Measurements from ENCODE around the gene TNPO2. TPM values are rescaled to one million over a fixed set of nuclear protein-coding genes. Genes with fewer than 3 reads are reported as not detected.

The TNPO2 gene
- total and polyA plus RNA-seq, 2 of the 13 experiments (the other 11 are each of a cell fraction or from before 2014, with no cell fraction given), result 31.7 to 61.0 TPM

- TF ChIP-seq, protein P1, sequence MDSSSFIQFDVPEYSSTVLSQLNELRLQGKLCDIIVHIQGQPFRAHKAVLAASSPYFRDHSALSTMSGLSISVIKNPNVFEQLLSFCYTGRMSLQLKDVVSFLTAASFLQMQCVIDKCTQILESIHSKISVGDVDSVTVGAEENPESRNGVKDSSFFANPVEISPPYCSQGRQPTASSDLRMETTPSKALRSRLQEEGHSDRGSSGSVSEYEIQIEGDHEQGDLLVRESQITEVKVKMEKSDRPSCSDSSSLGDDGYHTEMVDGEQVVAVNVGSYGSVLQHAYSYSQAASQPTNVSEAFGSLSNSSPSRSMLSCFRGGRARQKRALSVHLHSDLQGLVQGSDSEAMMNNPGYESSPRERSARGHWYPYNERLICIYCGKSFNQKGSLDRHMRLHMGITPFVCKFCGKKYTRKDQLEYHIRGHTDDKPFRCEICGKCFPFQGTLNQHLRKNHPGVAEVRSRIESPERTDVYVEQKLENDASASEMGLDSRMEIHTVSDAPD (CRISPR knock-in tag; IDR thresholded peaks at IDR 0.05), result no peak
- TF ChIP-seq FOXK2 (IDR thresholded peaks at IDR 0.05), result peak; percentile 90
- no peak for TF ChIP-seq CCAR2 (optimal IDR thresholded peaks at IDR 0.05; ENCODE audit: low read depth, low read length)
- no peak for TF ChIP-seq TAF15 (IDR thresholded peaks at IDR 0.05; ENCODE audit: low read depth, low read length, poor library complexity, severe bottlenecking)
- TF ChIP-seq SKI (IDR thresholded peaks at IDR 0.05; ENCODE audit: partially characterized antibody), result no peak
- TF ChIP-seq, protein P2, sequence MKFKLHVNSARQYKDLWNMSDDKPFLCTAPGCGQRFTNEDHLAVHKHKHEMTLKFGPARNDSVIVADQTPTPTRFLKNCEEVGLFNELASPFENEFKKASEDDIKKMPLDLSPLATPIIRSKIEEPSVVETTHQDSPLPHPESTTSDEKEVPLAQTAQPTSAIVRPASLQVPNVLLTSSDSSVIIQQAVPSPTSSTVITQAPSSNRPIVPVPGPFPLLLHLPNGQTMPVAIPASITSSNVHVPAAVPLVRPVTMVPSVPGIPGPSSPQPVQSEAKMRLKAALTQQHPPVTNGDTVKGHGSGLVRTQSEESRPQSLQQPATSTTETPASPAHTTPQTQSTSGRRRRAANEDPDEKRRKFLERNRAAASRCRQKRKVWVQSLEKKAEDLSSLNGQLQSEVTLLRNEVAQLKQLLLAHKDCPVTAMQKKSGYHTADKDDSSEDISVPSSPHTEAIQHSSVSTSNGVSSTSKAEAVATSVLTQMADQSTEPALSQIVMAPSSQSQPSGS (CRISPR knock-in tag; IDR thresholded peaks at IDR 0.05), result 0 out of 2 replicates have a peak, but pooled peaks have one; percentile 29
- 0 out of 2 replicates have a peak, but pooled peaks have one; percentile 11 for TF ChIP-seq RFXAP (CRISPR knock-in tag; IDR thresholded peaks at IDR 0.05; ENCODE audit: borderline replicate concordance)
- TF ChIP-seq NFIB (CRISPR knock-in tag; IDR thresholded peaks at IDR 0.05; ENCODE audit: borderline replicate concordance), result no peak
- TF ChIP-seq, protein P3, sequence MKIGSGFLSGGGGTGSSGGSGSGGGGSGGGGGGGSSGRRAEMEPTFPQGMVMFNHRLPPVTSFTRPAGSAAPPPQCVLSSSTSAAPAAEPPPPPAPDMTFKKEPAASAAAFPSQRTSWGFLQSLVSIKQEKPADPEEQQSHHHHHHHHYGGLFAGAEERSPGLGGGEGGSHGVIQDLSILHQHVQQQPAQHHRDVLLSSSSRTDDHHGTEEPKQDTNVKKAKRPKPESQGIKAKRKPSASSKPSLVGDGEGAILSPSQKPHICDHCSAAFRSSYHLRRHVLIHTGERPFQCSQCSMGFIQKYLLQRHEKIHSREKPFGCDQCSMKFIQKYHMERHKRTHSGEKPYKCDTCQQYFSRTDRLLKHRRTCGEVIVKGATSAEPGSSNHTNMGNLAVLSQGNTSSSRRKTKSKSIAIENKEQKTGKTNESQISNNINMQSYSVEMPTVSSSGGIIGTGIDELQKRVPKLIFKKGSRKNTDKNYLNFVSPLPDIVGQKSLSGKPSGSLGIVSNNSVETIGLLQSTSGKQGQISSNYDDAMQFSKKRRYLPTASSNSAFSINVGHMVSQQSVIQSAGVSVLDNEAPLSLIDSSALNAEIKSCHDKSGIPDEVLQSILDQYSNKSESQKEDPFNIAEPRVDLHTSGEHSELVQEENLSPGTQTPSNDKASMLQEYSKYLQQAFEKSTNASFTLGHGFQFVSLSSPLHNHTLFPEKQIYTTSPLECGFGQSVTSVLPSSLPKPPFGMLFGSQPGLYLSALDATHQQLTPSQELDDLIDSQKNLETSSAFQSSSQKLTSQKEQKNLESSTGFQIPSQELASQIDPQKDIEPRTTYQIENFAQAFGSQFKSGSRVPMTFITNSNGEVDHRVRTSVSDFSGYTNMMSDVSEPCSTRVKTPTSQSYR (CRISPR knock-in tag; IDR thresholded peaks at IDR 0.05; ENCODE audit: borderline replicate concordance), result no peak
- TF ChIP-seq, protein P4, sequence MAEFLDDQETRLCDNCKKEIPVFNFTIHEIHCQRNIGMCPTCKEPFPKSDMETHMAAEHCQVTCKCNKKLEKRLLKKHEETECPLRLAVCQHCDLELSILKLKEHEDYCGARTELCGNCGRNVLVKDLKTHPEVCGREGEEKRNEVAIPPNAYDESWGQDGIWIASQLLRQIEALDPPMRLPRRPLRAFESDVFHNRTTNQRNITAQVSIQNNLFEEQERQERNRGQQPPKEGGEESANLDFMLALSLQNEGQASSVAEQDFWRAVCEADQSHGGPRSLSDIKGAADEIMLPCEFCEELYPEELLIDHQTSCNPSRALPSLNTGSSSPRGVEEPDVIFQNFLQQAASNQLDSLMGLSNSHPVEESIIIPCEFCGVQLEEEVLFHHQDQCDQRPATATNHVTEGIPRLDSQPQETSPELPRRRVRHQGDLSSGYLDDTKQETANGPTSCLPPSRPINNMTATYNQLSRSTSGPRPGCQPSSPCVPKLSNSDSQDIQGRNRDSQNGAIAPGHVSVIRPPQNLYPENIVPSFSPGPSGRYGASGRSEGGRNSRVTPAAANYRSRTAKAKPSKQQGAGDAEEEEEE (CRISPR knock-in tag; IDR thresholded peaks at IDR 0.05; ENCODE audit: borderline replicate concordance), result no peak; the same call in 1 of the 2 replicates
- TF ChIP-seq TOPORS (CRISPR knock-in tag; IDR thresholded peaks at IDR 0.05), result no peak
- TF ChIP-seq ZNF326 (CRISPR knock-in tag; IDR thresholded peaks at IDR 0.05; ENCODE audit: borderline replicate concordance), result no peak
- peak; percentile 63; the same call in 1 of the 2 replicates for TF ChIP-seq ZMAT3 (CRISPR knock-in tag; conservative IDR thresholded peaks at IDR 0.05)
- TF ChIP-seq ZSCAN30 (CRISPR knock-in tag; IDR thresholded peaks at IDR 0.05), result no peak
- TF ChIP-seq HNF1A (IDR thresholded peaks at IDR 0.05; ENCODE audit: low read depth), result 0 out of 2 replicates have a peak, but pooled peaks have one; percentile 21
- no peak; the same call in 1 of the 2 replicates for TF ChIP-seq HNF1A (CRISPR knock-in tag; IDR thresholded peaks at IDR 0.05; ENCODE audit: borderline replicate concordance)
These were observed 54.2 kb downstream of the TNPO2 start (continued) for GRCh38 chr19:12669270-12670158.
